GM13977 (cell line): Measurements from ENCODE around the gene MED27.

Experiments
- DNase-seq: peaks from one replicate; pipeline ENCODE4 v3.0.0; 2012; ENCODE audit warnings: low spot score
- in situ Hi-C: fragments of 300-500 bp; cut with MboI; formaldehyde crosslinking; loops from one replicate; pipeline ENCODE4 v1.12.0; 2022; ENCODE audit warnings: low sequenced_read_pairs, low pct_unique_long_range_greater_than_20kb, mixed read lengths, inconsistent platforms; ENCODE audit not compliant: unreplicated experiment
- TF ChIP-seq, protein P1 (sequence below): IDR thresholded peaks from 2 replicates; pipeline ENCODE4 v1.5.1; 2012; ENCODE audit warnings: mild to moderate bottlenecking, control low read depth; ENCODE audit not compliant: insufficient read depth; ENCODE audit errors: extremely low read depth, missing control alignments

The MED27 gene

DNA sequence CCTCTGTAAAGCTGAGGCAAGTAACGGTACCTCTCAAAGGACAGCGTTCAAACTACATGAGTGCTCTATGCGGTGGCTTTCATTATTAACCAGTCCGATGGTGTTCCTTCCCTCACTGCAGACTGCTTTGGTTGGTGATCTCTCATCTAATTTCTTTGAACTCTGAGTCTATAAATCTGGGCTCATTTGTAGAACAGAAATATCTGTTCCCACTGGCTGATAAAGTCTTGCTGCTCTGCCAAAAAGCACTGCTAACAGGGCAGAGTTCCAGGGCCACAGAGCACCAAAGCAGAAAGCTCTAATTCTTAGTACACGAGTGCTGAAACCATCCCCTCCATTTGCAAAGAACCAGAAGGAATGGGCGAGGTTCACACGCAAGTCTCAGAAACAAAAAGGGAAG lies 81.9 kb downstream of the MED27 start:
- in situ Hi-C loops = no loop called here
- TF ChIP-seq, protein P1, sequence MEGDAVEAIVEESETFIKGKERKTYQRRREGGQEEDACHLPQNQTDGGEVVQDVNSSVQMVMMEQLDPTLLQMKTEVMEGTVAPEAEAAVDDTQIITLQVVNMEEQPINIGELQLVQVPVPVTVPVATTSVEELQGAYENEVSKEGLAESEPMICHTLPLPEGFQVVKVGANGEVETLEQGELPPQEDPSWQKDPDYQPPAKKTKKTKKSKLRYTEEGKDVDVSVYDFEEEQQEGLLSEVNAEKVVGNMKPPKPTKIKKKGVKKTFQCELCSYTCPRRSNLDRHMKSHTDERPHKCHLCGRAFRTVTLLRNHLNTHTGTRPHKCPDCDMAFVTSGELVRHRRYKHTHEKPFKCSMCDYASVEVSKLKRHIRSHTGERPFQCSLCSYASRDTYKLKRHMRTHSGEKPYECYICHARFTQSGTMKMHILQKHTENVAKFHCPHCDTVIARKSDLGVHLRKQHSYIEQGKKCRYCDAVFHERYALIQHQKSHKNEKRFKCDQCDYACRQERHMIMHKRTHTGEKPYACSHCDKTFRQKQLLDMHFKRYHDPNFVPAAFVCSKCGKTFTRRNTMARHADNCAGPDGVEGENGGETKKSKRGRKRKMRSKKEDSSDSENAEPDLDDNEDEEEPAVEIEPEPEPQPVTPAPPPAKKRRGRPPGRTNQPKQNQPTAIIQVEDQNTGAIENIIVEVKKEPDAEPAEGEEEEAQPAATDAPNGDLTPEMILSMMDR = no peak
- DNase-seq = no peak

DNA sequence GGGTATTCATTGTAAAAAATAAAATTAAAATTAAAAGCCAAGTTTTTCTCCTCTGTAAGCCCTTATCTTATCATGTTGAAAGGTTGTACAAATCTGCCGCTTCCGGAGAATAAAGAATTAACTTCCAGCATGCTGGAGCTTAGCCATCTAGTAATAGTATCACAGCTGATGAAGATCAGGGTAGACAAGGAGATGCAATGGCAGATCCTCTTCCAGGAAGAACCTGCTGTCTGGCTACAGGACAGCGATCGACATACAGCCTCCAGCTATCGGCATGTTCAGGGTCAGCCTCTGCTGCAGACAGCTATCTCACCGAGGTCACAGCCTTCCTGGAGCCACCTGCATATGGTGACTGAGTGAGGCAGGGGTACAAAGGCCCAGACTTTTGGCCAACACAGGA lies 82.6 kb downstream of the MED27 start:
- in situ Hi-C loops = no loop called here
- no peak for DNase-seq
- TF ChIP-seq, protein P1 = no peak

DNA sequence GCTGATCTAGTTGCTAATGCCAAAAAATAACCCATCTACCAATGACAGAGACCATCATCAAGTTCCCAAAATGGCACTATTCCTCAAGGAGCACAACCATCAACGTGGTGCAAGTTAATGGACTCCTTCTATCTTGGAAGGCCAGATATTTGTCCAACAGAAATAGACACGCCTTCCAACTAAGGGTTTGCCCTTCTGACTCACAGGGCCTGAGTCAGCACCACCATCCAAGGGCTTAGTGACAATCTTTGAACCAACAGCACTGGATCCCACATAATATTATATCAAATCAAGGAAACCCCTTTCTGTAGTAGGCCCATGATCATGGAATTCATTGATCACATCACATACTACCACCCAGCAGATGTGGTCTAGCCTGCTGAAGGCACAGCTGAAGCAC lies 84.3 kb downstream of the MED27 start:
- in situ Hi-C loops = no loop called here
- no peak for DNase-seq
- TF ChIP-seq, protein P1 = no peak

DNA sequence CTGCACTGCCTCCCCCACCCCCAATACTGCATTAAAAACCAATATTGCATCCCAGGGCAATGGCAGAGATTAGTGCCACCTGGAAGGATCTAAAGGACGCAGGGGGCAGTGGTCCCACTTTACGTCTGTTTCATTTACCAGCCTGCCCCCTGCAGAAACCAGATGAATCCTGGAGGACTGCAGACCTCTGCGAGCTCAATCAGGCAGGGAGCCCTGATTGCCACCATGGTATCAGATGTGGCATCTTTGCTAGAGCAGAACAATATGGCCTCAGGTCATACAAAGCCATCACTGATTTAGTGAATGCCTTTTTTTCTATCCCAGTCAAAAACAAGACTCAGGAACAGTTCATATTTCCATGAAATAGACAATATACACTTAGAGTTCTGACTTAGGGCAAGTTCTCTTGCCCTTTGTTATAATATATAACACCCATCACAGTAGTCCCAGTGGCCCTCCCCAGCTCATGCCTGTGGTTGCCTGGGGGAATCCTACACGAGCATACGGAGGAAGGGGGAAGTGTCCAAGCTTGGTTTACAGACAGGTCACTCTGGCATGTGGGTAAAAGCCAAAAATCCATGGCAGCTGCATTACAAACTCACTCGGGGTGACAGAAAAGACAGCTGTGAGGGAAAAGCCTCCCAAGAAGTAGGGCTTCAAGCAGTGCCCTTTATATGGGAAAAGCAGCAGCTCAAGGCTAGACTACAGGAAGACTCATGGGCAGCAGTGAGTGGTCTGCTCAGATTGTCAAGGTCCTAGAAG lies 85.1 kb downstream of the MED27 start:
- in situ Hi-C loops = no loop called here
- TF ChIP-seq, protein P1 = no peak

DNA sequence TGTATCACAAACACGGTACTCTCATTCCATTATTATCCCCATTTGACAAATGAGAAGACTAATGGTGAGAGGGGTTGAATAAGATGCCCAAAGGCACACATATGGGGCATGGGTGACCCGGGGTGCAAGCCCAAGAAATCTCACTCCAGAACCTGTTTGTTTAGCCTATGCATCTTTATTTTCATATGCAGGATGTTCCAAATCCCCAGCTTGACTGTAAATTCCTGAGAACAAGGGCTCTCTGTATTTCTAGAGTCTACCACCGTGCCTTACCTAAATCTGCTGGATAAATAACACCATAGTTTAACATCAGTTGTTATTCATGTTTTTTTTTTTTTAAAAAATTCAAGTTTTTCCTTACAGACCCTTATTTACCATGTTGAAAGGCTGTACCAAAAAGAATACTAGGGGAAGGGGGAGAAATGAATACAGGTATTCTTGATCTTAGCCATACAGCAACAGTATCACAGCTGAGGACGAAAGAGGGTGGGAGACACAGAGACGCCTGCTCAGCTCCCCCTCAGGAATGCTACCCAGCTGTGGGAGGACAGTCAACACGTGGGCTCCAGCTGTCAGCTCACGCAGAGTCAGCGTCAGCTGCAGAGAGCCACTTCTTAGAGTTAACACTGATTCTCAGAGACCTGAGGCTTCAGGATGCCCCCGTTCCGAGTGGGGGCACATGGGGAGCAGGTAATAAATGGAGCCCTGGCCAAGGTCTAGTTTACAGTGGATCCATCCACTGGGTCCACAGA lies 86.6 kb downstream of the MED27 start:
- in situ Hi-C loops = no loop called here
- DNase-seq = no peak
- TF ChIP-seq, protein P1 = no peak

More for the DNA sequence above, 85.1 kb downstream of the MED27 start:
- DNase-seq = no peak

DNA sequence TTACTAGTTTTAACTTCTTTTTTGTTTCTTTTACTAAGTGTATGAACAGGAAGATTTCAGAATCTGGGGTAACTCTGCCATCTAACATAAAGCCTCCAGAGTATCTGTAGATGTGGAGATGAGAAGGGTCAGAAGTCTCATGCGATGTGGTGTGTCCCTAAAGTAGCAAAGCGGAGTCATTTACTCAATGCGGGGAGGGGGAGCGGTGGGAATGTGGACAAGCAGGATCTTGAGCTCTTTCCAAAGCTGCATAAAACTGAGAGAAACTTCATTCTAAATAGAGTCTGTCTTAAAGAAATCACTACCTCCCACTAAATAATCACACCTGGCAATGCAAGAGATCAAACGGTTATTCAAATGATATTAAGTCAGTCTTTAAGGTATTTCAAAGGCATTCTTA lies 92.4 kb downstream of the MED27 start:
- DNase-seq = no peak
- TF ChIP-seq, protein P1 = no peak
- in situ Hi-C loops = no loop called here
